ENCODE measurements around the gene CD248. TPM values are rescaled to one million over a fixed set of nuclear protein-coding genes. Genes with fewer than 3 reads are reported as not detected.

The CD248 gene
- total RNA-seq, 1 donor from 2014 or later = 11.4 TPM

- Mint-ChIP-seq H3K4me1 (ENCODE audit: low read depth, unreplicated experiment) (peaks cover 21% of the 10 kb centered on the region), H3K9me3 (ENCODE audit: unreplicated experiment) (peaks cover 21% of the 10 kb centered on the region), H3K4me3 (ENCODE audit: unreplicated experiment) (peak within 1 kb of the TSS; percentile 97), H3K27me3 (ENCODE audit: unreplicated experiment) (peaks cover 7% of the 10 kb centered on the region), H3K27ac (ENCODE audit: unreplicated experiment) (peak within 1 kb of the TSS; percentile 91), H3K36me3 (ENCODE audit: unreplicated experiment) (peaks cover 4% of the 10 kb centered on the region)
- TF ChIP-seq CTCF (IDR thresholded peaks at IDR 0.05; ENCODE audit: partially characterized antibody, unreplicated experiment) = no peak
- DNase-seq = peak; percentile 96
These were observed 27.9 kb upstream of the CD248 start, which contains the start of gene BRMS1 for GRCh38 chr11:66344550-66345315. TSS of gene BRMS1 (minus strand) at chr11:66345104. CDS start at chr11:66342234, 2,870 bp downstream.

- Mint-ChIP-seq H3K4me1 (ENCODE audit: low read depth, unreplicated experiment) (peaks cover 23% of the 10 kb centered on the region), H3K4me3 (ENCODE audit: unreplicated experiment) (peak overlapping the region; percentile 97), H3K27ac (ENCODE audit: unreplicated experiment) (peak overlapping the region; percentile 52), H3K36me3 (ENCODE audit: unreplicated experiment) (peaks cover 4% of the 10 kb centered on the region), H3K27me3 (ENCODE audit: unreplicated experiment) (peaks cover 10% of the 10 kb centered on the region), H3K9me3 (ENCODE audit: unreplicated experiment) (peaks cover 18% of the 10 kb centered on the region)
- no peak for DNase-seq
- no peak for TF ChIP-seq CTCF (IDR thresholded peaks at IDR 0.05; ENCODE audit: partially characterized antibody, unreplicated experiment)
These were observed 26.3 kb upstream of the CD248 start for GRCh38 chr11:66343176-66343575.

- no peak for DNase-seq
- H3K4me3 Mint-ChIP-seq (ENCODE audit: unreplicated experiment) = no peak overlapping the region
- peaks cover 11% of the 10 kb centered on the region for H3K9me3 Mint-ChIP-seq (ENCODE audit: unreplicated experiment)
- no peak overlapping the region for H3K27ac Mint-ChIP-seq (ENCODE audit: unreplicated experiment)
- no peaks in the 10 kb centered on the region for H3K36me3 Mint-ChIP-seq (ENCODE audit: unreplicated experiment)
- H3K27me3 Mint-ChIP-seq (ENCODE audit: unreplicated experiment) = peaks cover 10% of the 10 kb centered on the region
- no peak for TF ChIP-seq CTCF (IDR thresholded peaks at IDR 0.05; ENCODE audit: partially characterized antibody, unreplicated experiment)
- H3K4me1 Mint-ChIP-seq (ENCODE audit: low read depth, unreplicated experiment) = peaks cover 29% of the 10 kb centered on the region
These were observed 24.8 kb upstream of the CD248 start for GRCh38 chr11:66341502-66342126.

- no peak overlapping the region for H3K4me3 Mint-ChIP-seq (ENCODE audit: unreplicated experiment)
- DNase-seq = no peak
- H3K4me1 Mint-ChIP-seq (ENCODE audit: low read depth, unreplicated experiment) = peaks cover 31% of the 10 kb centered on the region
- no peak for TF ChIP-seq CTCF (IDR thresholded peaks at IDR 0.05; ENCODE audit: partially characterized antibody, unreplicated experiment)
- H3K27me3 Mint-ChIP-seq (ENCODE audit: unreplicated experiment) = peaks cover 10% of the 10 kb centered on the region
- peaks cover 11% of the 10 kb centered on the region for H3K9me3 Mint-ChIP-seq (ENCODE audit: unreplicated experiment)
- H3K36me3 Mint-ChIP-seq (ENCODE audit: unreplicated experiment) = no peaks in the 10 kb centered on the region
- H3K27ac Mint-ChIP-seq (ENCODE audit: unreplicated experiment) = no peak overlapping the region
These were observed 24.0 kb upstream of the CD248 start for GRCh38 chr11:66340596-66341501.

All from glutamatergic neuron (in vitro differentiated cells).